GM19035 (cell line): Measurements from ENCODE around the gene SLC35B2.
"Not testable (repeated sequence)": the region's sequence is repeated elsewhere in the genome, so short reads cannot be mapped to it uniquely, and the experiment has no call there.

Experiments used
- ATAC-seq: cut with Tn5 transposase; IDR thresholded peaks from one replicate; pipeline ENCODE4 v1.9.1; 2021; ENCODE audit not compliant: unreplicated experiment

SLC35B2 gene

DNA sequence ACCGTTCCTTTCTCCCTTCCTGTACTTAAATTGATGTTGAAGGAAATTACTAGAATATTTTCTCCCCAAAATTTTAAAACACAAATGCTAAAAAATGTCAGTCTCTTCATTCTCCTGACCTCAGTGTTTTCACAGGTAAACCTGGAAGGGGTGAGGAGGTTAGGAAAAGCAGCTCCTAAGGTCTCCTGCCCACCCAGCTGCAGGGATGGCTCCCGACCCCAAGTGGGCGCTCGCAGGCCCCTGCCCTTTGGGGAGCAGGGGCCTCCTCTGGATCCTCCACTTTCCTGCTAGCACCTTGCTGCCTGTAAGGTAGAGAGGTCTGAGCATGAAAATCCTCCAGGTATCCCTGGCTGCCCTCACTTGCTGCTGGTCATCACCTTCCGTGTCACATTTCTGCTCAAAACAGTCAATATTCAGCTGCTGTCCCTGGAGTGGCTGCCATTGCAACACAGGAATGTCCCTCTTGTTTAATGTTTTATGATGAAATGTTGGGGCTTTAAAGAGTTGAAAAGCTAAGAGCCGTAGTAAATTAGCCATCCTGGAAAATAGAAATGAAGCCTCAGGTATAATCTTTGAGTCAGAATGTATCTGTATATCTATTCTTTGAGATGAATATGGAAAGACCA is 21.3 kb downstream of the SLC35B2 start:
- no peak for ATAC-seq

DNA sequence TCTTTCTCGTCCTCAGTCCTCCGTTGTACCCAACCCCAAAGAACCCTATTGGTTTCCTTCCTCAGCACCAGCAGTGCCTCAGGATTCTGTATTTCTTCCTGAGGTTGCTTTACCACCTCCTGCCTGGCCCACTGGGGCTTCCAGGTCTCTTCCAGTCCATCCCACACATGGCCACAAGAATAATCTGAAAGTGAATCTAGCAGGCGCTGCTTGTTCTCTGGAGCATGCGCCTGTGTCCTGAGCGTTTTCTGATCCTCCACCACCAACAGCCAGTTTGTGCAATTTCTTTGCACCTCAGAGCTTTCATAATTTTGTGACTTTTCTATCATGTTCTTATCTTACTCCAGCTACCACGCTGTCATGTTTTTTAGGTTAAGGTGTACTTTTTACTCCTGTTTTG is 22.1 kb downstream of the SLC35B2 start:
- ATAC-seq: no peak

DNA sequence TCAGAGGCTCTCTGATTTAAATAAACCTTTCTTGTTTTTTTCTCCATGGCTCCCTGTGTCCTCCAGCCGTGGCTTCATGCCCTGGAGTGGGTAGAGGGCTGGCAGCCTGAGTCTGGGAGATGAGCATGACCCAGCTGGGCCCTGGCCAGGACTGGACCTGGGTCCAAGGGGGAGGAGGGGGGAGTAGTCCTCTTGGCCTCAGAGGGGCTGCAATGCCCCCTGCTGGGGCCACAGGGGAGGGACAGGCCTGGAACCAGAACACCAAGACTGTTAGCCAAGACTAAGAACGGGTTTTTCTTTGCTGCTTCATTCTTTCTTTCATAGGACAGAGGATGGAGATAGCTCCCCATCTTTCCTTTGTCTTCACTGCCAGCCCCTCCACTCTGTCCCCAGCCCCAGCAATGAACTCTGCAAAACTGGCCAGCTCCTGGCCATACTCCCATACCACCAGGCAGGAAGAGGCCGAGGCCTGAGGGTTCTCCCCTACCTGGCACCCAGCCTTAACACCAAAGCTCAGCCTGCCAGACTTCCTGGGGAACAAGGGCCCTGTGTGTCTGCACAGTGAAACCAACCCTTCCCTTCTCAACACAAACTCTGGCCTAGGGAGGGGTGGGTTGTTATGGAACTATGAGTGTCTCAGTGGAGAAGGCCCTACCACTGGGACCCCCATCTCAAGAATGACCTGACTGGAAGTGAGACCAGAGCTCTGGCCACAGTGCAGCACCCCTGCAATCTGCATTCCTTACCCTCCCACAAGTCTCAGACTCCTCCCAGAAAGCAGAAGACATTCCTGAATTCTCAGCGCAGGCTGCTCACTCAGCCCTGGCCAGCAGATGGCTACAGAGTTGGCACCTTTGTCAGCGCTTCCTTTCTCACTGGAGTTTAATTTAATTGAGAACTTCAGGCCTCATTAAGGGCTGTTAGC is 23.0 kb downstream of the SLC35B2 start:
- ATAC-seq: no peak

DNA sequence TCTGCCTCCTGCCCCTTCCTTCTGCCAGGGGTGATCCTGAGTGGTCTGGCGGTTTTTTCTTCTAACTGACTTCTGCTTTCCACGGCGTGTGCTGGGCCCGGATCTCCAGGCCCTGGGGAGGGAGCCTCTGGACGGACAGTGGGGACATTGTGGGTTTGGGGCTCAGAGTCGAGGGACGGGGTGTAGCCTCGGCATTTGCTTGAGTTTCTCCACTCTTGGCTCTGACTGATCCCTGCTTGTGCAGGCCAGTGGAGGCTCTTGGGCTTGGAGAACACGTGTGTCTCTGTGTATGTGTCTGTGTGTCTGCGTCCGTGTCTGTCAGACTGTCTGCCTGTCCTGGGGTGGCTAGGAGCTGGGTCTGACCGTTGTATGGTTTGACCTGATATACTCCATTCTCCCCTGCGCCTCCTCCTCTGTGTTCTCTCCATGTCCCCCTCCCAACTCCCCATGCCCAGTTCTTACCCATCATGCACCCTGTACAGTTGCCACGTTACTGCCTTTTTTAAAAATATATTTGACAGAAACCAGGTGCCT is 23.7 kb downstream of the SLC35B2 start:
- no peak for ATAC-seq

DNA sequence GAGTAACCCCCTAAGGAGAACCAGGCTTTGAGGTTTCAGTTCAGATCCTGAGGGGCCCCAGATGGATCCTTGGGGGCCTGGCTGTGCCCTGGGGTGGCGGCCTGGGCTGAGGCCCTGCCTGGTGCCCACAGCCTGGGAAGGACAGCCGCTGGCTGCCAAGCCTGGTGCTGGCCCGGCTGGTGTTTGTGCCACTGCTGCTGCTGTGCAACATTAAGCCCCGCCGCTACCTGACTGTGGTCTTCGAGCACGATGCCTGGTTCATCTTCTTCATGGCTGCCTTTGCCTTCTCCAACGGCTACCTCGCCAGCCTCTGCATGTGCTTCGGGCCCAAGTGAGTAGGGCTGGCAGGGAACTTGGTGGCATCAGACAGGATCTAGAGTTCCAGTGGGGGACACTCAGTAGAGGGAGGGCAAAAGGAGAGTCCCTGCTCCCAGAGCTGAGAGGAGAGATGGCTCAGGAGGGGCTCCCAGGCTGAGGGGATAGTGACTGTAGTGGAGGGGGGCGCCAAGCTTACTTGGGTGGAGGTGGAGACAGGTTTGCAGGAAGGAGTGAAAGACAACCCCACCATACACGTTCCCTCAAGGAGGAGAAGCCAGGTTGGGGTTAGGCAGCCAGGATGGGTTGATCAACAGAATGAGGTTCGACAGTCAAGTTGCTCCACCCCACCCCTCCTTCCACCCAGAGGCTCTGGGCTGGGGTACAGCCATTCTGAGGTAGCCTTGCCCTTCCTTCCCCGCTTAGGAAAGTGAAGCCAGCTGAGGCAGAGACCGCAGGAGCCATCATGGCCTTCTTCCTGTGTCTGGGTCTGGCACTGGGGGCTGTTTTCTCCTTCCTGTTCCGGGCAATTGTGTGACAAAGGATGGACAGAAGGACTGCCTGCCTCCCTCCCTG is 24.4 kb downstream of the SLC35B2 start:
- ATAC-seq: no peak

DNA sequence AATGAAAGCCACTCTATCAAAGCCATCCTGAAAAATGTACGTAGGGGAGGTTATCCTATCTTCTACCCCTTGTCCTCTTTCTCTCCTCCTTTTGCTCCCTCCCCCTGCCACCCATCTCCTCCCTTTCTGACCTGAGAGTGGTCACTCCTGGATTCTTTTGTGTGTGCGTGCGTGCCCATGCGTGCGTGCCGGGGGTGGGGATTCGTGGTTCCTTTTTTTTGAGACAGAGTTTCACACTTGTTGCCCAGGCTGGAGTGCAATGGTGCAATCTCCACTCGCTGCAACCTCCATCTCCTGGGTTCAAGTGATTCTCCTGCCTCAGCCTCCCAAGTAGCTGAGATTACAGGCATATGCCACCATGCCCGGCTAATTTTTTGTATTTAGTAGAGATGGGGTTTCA is 25.9 kb downstream of the SLC35B2 start:
- not testable (repeated sequence) for ATAC-seq

DNA sequence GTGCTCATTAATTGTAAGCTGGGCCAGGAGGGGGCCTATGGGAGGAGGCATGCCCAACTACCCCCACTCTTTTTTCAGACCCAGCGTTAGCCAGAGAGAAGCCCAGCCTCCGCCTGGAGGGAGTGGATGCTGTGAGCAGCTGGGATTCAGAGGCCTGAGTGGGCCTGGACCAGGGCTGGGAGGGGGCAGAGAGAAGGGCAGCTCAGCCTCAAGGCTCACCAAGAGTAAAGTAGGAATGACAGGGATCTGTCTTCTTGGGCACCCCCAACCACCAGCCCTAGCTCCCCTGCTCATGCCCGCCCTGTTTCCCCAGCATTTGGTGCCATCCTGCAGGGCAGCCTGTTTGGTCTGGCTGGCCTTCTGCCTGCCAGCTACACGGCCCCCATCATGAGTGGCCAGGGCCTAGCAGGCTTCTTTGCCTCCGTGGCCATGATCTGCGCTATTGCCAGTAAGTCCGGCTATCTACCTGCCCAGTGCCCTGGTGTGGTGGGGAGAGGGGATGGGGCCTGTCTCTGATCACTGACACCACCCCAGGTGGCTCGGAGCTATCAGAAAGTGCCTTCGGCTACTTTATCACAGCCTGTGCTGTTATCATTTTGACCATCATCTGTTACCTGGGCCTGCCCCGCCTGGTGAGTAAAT is 27.2 kb downstream of the SLC35B2 start:
- no peak for ATAC-seq

DNA sequence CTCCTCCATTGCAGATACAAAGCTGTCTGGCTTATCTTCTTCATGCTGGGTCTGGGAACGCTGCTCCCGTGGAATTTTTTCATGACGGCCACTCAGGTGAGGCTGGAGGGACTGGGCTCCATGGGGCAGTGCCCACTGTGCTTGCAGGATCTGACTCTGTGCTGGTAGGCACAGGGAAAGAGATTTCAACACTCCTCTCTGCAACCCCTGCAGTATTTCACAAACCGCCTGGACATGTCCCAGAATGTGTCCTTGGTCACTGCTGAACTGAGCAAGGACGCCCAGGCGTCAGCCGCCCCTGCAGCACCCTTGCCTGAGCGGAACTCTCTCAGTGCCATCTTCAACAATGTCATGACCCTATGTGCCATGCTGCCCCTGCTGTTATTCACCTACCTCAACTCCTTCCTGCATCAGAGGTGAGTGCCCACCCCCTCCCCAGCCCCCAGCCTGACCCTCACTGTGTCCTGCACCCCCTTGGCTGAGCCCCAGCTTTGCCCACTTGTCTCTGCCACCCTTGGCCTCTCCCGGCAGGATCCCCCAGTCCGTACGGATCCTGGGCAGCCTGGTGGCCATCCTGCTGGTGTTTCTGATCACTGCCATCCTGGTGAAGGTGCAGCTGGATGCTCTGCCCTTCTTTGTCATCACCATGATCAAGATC is 27.8 kb downstream of the SLC35B2 start:
- ATAC-seq: no peak

DNA sequence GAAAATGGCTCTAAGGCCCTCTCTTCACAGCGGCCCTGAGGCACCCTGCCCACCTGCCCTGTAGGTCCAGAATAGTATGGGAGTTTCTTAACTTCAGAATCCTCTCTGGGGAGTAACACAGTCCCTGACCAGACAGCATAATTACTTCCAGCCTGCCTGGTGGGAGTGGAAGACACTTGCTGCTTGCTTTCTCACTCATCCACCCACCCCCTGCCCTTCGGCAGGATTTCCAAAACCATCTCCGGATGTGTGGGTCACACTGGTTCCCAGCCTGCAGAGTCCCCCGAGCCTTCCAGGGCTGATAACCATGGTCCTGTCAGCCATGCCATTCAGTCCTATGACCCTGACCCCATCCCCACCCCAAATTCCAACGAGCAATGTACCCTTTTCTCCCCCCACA is 28.5 kb downstream of the SLC35B2 start:
- no peak for ATAC-seq

DNA sequence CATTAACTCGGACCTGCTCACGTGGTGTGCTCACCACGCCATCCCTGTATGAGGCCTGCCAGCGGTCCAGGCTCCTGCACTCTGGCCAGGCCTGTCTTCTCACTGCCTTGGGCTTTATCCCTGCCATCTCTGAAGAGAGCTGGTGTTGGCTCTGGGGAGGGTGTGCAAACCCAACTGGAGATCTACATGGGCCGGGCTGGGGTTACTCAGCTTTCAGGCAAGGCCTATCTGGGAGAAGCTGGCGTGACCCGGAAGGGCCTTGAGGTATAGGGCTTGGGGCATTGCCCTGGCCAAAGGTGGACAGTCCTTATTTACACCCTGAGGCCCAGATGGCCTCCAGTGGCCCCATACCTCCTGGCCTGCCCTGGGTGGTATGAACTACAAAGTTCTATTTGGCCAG is 28.9 kb downstream of the SLC35B2 start:
- no peak for ATAC-seq

DNA sequence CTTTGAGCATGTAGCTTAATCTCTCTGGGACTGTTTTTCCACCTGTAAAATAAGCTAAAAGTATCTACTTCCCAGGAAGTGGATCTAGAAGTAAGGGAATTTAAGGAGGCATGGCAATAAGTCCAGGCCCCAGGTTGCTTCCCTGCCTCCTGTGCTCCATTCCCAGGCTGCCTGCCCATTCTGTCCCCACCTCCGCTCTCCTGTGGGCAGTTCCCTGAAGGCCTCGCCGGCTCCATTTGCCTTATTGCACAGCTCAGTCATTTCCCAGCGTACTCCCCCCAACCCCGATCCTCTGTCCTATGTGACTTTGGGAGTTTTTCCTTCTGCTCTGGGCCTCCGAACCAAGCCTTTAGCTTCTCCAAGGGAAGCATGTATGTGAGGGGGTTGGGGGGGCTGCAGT is 29.3 kb downstream of the SLC35B2 start:
- no peak for ATAC-seq

DNA sequence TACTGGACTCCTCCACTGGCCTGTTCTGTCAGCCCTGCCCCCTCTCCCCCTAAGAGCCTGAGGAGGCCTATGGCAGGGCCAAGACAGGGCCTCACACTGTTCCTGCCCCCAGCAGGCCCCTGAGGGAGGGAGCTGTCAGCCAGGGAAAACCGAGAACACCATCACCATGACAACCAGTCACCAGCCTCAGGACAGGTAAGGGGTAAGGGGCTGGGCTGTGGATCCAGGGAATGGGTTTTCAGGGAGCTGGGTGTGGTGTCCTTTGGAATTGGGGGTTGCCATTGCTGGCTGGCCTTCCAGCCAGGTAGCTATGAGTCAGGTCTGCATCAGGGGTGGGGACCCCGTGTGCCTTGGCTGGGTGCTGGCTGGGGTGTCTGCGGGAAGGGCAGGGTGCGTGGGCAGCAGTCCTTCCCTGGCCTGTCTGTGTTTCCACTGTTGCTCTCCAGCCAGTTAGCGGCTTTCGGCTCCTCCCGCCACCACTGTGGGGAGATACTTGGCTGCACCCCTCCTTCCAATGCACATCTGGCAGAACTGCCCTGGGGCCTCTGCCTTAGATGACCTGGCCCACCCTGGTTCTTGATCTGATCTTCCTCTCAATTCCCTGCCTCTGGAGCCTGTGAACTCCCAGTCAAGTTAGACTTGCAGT is 30.1 kb downstream of the SLC35B2 start:
- ATAC-seq: no peak

DNA sequence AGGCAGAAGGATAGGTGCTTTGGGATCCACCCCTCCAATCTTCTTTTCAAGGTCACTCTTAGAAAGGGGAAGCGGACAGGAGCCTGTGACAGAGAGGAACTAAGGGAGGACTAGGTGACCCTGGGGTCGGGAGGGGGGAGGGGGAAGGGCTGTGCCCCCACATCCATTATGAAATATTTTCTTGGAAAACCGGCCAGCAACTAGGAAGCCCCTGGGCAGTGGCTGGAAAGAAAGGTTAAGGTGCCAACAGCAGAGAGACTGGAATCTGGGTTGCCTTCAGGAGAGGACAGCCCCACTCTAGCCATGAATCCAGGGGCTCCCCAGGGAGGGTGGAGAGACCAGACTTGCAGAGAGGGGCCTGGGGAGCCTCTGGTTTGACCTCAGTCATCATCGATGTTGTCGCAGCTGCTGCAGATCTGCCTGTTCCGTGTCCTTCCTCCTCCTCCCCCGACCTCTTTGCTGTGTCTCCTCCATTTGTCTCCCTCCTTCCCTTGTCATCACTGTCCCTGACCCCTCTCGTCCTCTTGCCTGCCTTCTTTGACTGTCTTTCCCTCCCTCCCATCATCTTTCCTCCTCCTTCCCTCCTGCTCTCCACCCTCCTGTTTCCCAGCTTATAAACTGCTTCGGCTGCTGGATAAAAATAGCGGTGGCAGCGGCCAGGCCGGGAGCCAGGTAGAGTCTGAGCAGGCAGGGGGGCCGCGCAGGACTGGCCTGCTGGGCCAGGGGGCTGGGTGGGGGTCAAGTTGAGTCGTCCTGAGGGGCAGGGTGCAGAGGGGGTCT is 30.8 kb downstream of the SLC35B2 start:
- no peak for ATAC-seq

DNA sequence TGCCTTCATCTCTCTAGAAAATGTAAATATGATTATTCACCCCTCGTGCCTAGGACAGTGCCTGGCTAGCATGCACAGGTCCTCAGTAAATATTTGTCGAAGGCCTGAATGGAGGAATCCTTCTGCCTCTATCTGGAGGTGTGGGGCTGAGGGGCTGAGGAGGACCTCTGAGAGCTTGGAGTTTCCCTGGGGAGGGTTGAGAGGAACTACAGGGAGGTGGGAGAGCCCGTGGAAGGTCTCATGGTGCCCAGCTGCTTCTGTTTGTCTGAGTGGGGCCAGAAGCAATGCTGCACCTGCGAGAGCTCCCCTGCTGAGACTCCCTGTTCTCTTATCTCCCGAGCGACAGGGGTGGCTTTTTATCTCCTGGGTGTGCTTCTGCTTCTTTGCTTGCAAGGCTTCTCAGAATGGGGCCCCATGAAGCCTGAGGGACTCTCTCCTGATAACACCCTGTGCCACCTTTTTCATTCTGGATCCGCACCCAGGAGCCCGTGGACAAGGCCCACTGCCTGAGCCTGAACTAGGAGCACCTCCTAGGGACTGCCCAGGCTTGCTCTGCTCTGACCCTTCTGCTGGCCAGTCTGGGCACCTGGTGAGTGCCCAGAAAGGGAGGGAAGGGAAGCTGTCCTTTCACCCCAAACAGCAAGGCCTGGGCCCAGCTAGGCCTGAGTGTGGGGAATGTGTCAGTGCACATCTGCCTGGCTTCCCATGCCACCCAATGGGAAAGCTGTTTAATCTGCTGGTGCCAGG is 31.6 kb downstream of the SLC35B2 start:
- no peak for ATAC-seq

DNA sequence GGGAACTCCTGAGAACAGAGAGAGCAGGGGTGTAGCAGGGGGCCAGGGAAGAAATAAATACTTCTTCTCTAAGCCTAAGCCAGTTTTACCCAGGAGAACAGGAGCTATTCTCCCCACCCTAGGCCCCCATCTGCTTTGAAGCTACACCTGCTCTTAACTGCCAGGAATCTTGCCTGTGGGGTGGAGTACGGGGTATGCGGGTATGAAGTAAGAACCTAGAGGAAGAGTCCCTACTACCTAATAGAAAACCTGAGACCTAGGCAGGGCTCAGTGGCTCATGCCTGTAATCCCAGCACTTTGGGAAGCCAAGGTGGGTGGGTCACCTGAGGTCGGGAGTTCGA is 32.4 kb downstream of the SLC35B2 start:
- no peak for ATAC-seq

DNA sequence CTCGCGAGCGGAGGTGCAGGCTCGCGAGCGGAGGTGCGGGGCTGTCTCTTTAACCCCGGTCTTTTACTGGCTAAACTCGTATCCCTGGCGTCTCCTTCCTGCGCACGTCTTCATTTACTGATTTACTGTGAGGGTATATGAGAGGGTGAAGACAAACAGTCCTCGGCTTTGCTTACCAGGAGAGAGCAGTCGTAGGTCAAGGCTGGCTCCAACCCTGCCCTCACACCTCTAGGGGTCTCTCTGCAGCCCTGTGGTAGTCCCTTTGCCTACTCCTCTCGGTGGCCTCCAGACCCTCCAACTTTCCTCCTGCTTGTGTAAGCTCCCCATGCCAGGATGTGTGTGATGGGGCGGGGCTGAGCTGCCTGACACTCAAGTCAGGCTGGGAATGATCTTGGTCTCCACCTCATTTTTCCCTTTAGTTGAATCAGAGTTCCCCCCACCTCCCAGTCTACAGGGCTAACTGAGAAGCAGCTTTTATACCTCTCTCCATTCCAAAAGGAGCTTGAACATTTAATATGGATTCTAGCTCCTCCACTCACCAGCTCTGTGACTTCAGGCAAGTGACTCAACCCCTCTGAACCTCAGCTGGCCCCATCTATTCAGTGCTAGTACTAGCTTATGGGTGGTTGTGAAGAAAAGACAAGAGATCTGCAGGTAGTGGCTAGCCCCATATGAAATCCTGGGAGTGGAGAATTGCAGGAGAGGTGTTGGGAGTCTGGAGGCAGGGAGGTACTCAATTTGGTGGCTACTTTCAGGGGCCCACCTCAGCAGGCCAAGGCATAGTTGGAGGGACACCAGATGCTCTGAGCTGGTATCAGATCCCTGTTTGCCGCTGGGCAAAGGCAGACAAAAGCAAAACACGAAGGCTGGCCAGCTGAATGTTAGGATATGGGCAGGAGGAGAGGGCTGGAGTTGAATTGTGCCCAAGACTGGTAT is 33.0 kb downstream of the SLC35B2 start:
- peak; percentile 7 for ATAC-seq

DNA sequence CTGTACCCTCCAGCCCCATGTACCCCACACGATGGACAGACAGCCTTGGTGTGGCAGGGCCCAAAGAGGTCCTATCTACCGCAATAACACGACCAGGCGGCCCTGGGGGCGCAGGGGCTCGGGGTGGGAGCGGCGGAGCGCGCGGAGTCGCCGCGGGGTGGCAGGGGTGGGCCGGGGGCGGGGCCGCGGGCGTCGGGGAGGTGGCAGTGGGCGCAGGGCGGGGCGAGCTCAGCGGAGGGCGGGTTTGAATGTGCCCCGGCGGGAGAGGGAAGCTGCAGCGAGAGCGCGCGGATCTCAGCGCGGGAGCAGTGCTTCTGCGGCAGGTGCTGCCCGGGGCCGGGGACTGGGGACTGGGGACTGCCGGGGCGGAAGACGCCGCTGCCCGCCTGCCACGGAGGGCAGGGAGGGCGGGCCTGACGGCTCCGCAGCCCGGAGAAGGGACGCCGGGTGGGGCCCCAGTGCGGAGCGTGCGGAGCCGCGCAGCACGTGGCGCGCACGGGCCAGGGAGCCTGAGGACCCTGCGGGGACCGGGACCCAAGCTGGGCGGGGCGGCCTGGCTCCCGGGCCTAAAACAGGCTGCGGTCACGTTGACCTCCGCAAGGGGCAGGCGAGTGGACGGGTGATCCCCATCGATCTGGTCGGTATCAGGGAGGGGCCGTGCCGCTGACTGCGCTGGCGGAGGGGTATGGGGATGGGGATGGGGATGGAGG is 33.9 kb downstream of the SLC35B2 start, which contains the start of gene SLC29A1:
SLC29A1 (plus strand) TSS at position 277 of the 710 bp plus-strand sequence. CDS start 3,719 bp downstream, outside the sequence.
- ATAC-seq: peak; percentile 52
